ENCODE results near the gene PIK3R6. TPM values are rescaled to one million over a fixed set of nuclear protein-coding genes. Genes with fewer than 3 reads are reported as not detected.

The PIK3R6 gene
- total and polyA plus RNA-seq, 2 of the 13 experiments (the other 11 are each of a cell fraction or from before 2014, with no cell fraction given) = not detected

DNA sequence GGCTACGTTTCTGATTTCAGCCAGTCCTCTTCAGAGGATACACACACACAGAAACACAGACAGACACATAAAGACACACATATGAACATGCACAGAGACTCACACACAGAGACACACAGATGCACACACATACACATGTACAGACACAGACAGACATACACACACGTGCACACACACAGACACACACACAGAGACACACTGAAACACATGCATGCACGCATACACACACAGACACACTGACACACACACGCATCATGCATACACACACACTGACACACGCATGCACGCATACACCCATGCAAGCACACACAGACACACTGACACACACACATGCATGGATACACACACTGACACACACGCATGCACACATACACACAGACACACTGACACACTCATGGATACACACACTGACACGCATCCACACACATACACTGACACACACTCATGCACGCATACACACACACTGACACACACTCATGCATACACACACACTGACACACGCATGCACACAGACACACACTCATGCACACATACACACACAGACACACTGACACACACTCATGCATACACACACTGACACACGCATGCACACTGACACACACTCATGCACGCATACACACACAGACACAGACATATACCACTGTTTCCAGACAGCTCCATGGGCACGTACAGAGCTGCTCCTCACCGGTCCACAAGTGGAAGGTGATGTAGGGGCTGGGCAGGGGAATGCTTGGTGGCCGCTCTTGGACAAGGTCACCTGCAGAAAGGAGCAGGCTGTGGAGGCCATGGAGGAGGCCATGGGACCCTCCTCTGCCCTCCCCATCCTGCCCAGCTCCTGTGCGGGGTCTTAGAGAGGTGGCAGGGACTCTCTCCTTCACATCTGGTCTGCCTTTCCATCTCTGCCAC lies 38.2 kb downstream of the PIK3R6 start (continued):
- TF ChIP-seq, protein P1, sequence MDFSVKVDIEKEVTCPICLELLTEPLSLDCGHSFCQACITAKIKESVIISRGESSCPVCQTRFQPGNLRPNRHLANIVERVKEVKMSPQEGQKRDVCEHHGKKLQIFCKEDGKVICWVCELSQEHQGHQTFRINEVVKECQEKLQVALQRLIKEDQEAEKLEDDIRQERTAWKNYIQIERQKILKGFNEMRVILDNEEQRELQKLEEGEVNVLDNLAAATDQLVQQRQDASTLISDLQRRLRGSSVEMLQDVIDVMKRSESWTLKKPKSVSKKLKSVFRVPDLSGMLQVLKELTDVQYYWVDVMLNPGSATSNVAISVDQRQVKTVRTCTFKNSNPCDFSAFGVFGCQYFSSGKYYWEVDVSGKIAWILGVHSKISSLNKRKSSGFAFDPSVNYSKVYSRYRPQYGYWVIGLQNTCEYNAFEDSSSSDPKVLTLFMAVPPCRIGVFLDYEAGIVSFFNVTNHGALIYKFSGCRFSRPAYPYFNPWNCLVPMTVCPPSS (IDR thresholded peaks at IDR 0.05) = 0 out of 2 replicates have a peak, but pooled peaks have one; percentile 47
- TF ChIP-seq HNRNPK (IDR thresholded peaks at IDR 0.05; ENCODE audit: low read depth, low read length, poor library complexity, severe bottlenecking) (no peak), ATF7 (IDR thresholded peaks at IDR 0.05) (0 out of 2 replicates have a peak, but pooled peaks have one; percentile 1), ATF7 (CRISPR knock-in tag; IDR thresholded peaks at IDR 0.05) (no peak), FOXA1 (IDR thresholded peaks at IDR 0.05) (0 out of 2 replicates have a peak, but pooled peaks have one; percentile 8), FOXA1 (CRISPR knock-in tag; IDR thresholded peaks at IDR 0.05) (no peak)

GRCh38 chr17:8828517-8828875 lies 39.0 kb downstream of the PIK3R6 start:
- 21% methylated on average over 5 of the region's 20 CpGs for WGBS (ENCODE audit: low lambda C conversion rate)
- Histone ChIP-seq H3K9me3 (ENCODE audit: low read length) (peaks cover 11% of the 10 kb centered on the region), H3K4me3 (replicated peaks in 1 of 3; ENCODE audit: insufficient read depth in 1 of 3, low read depth in 2 of 3, low read length in 3 of 3) (no peak overlapping the region), H3K27ac (ENCODE audit: extremely low read length, insufficient read depth, low read length) (no peak overlapping the region), H3K27me3 (ENCODE audit: control insufficient read depth in 1 of 2, insufficient read depth in 2 of 2, low read length in 2 of 2) (peaks cover 0 to 13% of the 10 kb centered on the region in 2 experiments; a peak in 2 of 5 replicates), H3K79me2 (ENCODE audit: insufficient read depth, low read length) (no peaks in the 10 kb centered on the region), H3K4me2 (ENCODE audit: low read depth, low read length) (no peak overlapping the region), H3K4me1 (ENCODE audit: insufficient read depth, low read length) (no peaks in the 10 kb centered on the region), H3K9ac (ENCODE audit: insufficient read depth, low read depth, low read length) (no peak overlapping the region), H2AFZ (ENCODE audit: low read length) (no peak overlapping the region), H3K36me3 (replicated peaks in 1 of 2; ENCODE audit: control insufficient read depth in 1 of 2, insufficient read depth in 2 of 2, low read length in 2 of 2) (no peaks in the 10 kb centered on the region), H4K20me1 (ENCODE audit: insufficient read depth, low read length) (no peaks in the 10 kb centered on the region)
- FAIRE-seq = no peak
- no peak for DNase-seq (ENCODE audit: low spot score)
- ATAC-seq = no peak
- in situ Hi-C loops (cut with HindIII; ENCODE audit: extremely low pct_ligation_motif_present, low pct_unique_long_range_greater_than_20kb) = no loop called here
- CTCF ChIA-PET (ENCODE audit: low intra/inter-chr PET ratio, low total read pairs) = no interaction called here
- POLR2A ChIA-PET = no interaction called here
- no TSS peak for BruUV-seq (replicated peaks)
- intact Hi-C loops (cut with micrococcal nuclease; ENCODE audit: unreplicated experiment) = no loop called here
- TF ChIP-seq NFE2L1 (CRISPR knock-in tag; IDR thresholded peaks at IDR 0.05; ENCODE audit: borderline replicate concordance) (no peak), ZNF775 (CRISPR knock-in tag; IDR thresholded peaks at IDR 0.05; ENCODE audit: borderline replicate concordance) (no peak), MTF2 (CRISPR knock-in tag; IDR thresholded peaks at IDR 0.05; ENCODE audit: borderline replicate concordance) (no peak), PAF1 (CRISPR knock-in tag; IDR thresholded peaks at IDR 0.05) (no peak), SMAD3 (CRISPR knock-in tag; IDR thresholded peaks at IDR 0.05) (no peak), NCOA2 (CRISPR knock-in tag; IDR thresholded peaks at IDR 0.05) (no peak)

Data from HepG2 (cell line).